DOHH2 (cell line): ENCODE results near the gene ABHD14A.
A peak's percentile ranks its signal among the peaks of the same experiment; 100 is the strongest.

Experiments
- H3F3A ChIP-seq: fragments of 200-600 bp; sonication (generic), shearing (Covaris generic); 2 replicates; pipeline ENCODE4 v1.6.0; 2016; ENCODE audit warnings: antibody characterized with exemption, mild to moderate bottlenecking; ENCODE audit not compliant: control insufficient read depth, insufficient read depth
- H3K27ac ChIP-seq: fragments of 200-600 bp; sonication (generic); 2 replicates; pipeline ENCODE4 v1.5.1; 2014; ENCODE audit warnings: low read depth, mild to moderate bottlenecking, low read length, moderate library complexity
- H3K27me3 ChIP-seq: fragments of 200-600 bp; sonication (generic); 2 replicates; pipeline ENCODE4 v1.6.1; 2014; ENCODE audit warnings: mild to moderate bottlenecking, low read length, mixed read lengths; ENCODE audit not compliant: control insufficient read depth
- H3K36me3 ChIP-seq: fragments of 200-600 bp; sonication (generic); 2 replicates; pipeline ENCODE4 v1.6.1; 2014; ENCODE audit warnings: mild to moderate bottlenecking, low read length, moderate library complexity, mixed read lengths; ENCODE audit not compliant: control insufficient read depth
- H3K4me1 ChIP-seq: fragments of 200-600 bp; sonication (generic); 2 replicates; pipeline ENCODE4 v1.6.1; 2014; ENCODE audit warnings: mild to moderate bottlenecking, low read length, mixed read lengths; ENCODE audit not compliant: control insufficient read depth
- H3K4me2 ChIP-seq: fragments of 200-600 bp; sonication (generic); 2 replicates; pipeline ENCODE4 v1.6.0; 2014; ENCODE audit warnings: mild to moderate bottlenecking, low read length, moderate library complexity
- H3K4me3 ChIP-seq: fragments of 200-600 bp; sonication (generic); 2 replicates; pipeline ENCODE4 v1.5.1; 2014; ENCODE audit warnings: mild to moderate bottlenecking, low read length, mixed read lengths
- H3K79me2 ChIP-seq: fragments of 200-600 bp; sonication (generic); 2 replicates; pipeline ENCODE4 v1.6.1; 2014; ENCODE audit warnings: mild to moderate bottlenecking, low read length, mixed read lengths; ENCODE audit not compliant: control insufficient read depth
- H3K9me2 ChIP-seq: fragments of 200-600 bp; sonication (generic); replicated peaks from 2 replicates; pipeline ENCODE4 v1.6.1; 2014; ENCODE audit warnings: mild to moderate bottlenecking, low read length, mixed read lengths; ENCODE audit not compliant: control insufficient read depth
- H3K9me3 ChIP-seq: fragments of 200-600 bp; sonication (generic); 2 replicates; pipeline ENCODE4 v1.6.1; 2014; ENCODE audit warnings: antibody characterized with exemption, low read length, mixed read lengths; ENCODE audit not compliant: control insufficient read depth, insufficient read depth
- H4K20me1 ChIP-seq: fragments of 200-600 bp; sonication (generic); 2 replicates; pipeline ENCODE4 v1.6.0; 2014; ENCODE audit warnings: low read depth, mild to moderate bottlenecking, antibody characterized with exemption, low read length, moderate library complexity; ENCODE audit not compliant: control insufficient read depth, insufficient read depth
- CTCF ChIP-seq: fragments of 200-600 bp; sonication (generic); IDR thresholded peaks from one replicate; pipeline ENCODE4 v1.5.1; 2014; ENCODE audit warnings: antibody characterized with exemption, mild to moderate bottlenecking, low read depth, low read length; ENCODE audit not compliant: poor library complexity, severe bottlenecking
- EZH2phosphoT487 ChIP-seq: fragments of 200-600 bp; sonication (generic); IDR thresholded peaks from 2 replicates; pipeline ENCODE4 v1.6.1; 2017; ENCODE audit warnings: borderline replicate concordance, mild to moderate bottlenecking, antibody characterized with exemption, low read length, moderate library complexity, mixed read lengths

ABHD14A gene

GRCh38 chr3:51937611-51938450 lies 37.0 kb upstream of the ABHD14A start:
- TF ChIP-seq EZH2phosphoT487 = no peak
- no peak for TF ChIP-seq CTCF
- H3K36me3 ChIP-seq = peaks cover 68% of the 10 kb centered on the region

GRCh38 chr3:51938780-51939425 lies 36.0 kb upstream of the ABHD14A start:
- no peaks in the 10 kb centered on the region for H3K9me2 ChIP-seq
- H3K4me1 ChIP-seq = peaks cover 29% of the 10 kb centered on the region
- TF ChIP-seq EZH2phosphoT487 = no peak
- no peak for TF ChIP-seq CTCF
- H3K4me3 ChIP-seq = no peak overlapping the region
- H3K27ac ChIP-seq = no peak overlapping the region
- H3F3A ChIP-seq = no peaks in the 10 kb centered on the region
- H4K20me1 ChIP-seq = no peaks in the 10 kb centered on the region; the same call in 1 of the 2 replicates
- H3K27me3 ChIP-seq = no peaks in the 10 kb centered on the region
- H3K4me2 ChIP-seq = peak overlapping the region; percentile 78
- peaks cover 41% of the 10 kb centered on the region for H3K79me2 ChIP-seq
- peaks cover 61% of the 10 kb centered on the region for H3K36me3 ChIP-seq
- no peaks in the 10 kb centered on the region for H3K9me3 ChIP-seq

More at GRCh38 chr3:51937611-51938450, 37.0 kb upstream of the ABHD14A start:
- Histone ChIP-seq H3K4me2 (no peak overlapping the region), H3K4me1 (peaks cover 26% of the 10 kb centered on the region), H3F3A (no peaks in the 10 kb centered on the region), H3K27ac (no peak overlapping the region), H3K4me3 (no peak overlapping the region), H3K27me3 (no peaks in the 10 kb centered on the region), H3K9me2 (no peaks in the 10 kb centered on the region), H3K79me2 (peaks cover 41% of the 10 kb centered on the region), H4K20me1 (no peaks in the 10 kb centered on the region; the same call in 1 of the 2 replicates), H3K9me3 (no peaks in the 10 kb centered on the region)

GRCh38 chr3:51940648-51941462 lies 34.0 kb upstream of the ABHD14A start:
- Histone ChIP-seq H3K27me3 (no peaks in the 10 kb centered on the region), H3K36me3 (peaks cover 43% of the 10 kb centered on the region), H3F3A (no peaks in the 10 kb centered on the region), H3K27ac (no peak overlapping the region), H3K4me2 (peak overlapping the region; percentile 78), H3K4me3 (peak overlapping the region; percentile 94), H3K9me2 (no peaks in the 10 kb centered on the region), H4K20me1 (no peaks in the 10 kb centered on the region; the same call in 1 of the 2 replicates), H3K4me1 (peaks cover 29% of the 10 kb centered on the region), H3K9me3 (no peaks in the 10 kb centered on the region), H3K79me2 (peaks cover 41% of the 10 kb centered on the region)
- TF ChIP-seq EZH2phosphoT487 = no peak
- no peak for TF ChIP-seq CTCF
